Activated T-cell treated with anti-CD3 and anti-CD28 coated beads, Interleukin-2, amount 50 U/mL, for 72 hours (primary cell): ENCODE data around the gene CTBP1. TPM values are rescaled to one million over a fixed set of nuclear protein-coding genes. Genes with fewer than 3 reads are reported as not detected.

Experiments
- ATAC-seq, 2 donors: fragments of 150-1000 bp; cut with Tn5 transposase; replicated peaks in 1 of 2; 2 replicates each; pipeline ENCODE4 v1.10.0; 2021; ENCODE audit warnings: moderate library complexity in 2 of 2, mild to moderate bottlenecking in 1 of 2
- DNase-seq, 2 donors: peaks; one replicate each; pipeline ENCODE4 v3.0.0; 2021 to 2022; ENCODE audit warnings: mixed read lengths in 1 of 2
- H3K27ac Mint-ChIP-seq: one replicate; pipeline ENCODE4 v1.8.0; 2022; ENCODE audit warnings: mild to moderate bottlenecking, moderate library complexity, mixed read lengths
- H3K27me3 Mint-ChIP-seq: one replicate; pipeline ENCODE4 v1.8.0; 2022; ENCODE audit warnings: low read depth, mixed read lengths
- H3K36me3 Mint-ChIP-seq, 2 donors: one replicate each; pipeline ENCODE4 v1.8.0; 2022; ENCODE audit warnings: mixed read lengths in 2 of 2, mild to moderate bottlenecking in 1 of 2; ENCODE audit not compliant: insufficient read depth in 2 of 2
- H3K4me1 Mint-ChIP-seq: one replicate; pipeline ENCODE4 v1.8.0; 2022; ENCODE audit warnings: low read depth, mixed read lengths
- H3K4me3 Mint-ChIP-seq, 2 donors: one replicate each; pipeline ENCODE4 v1.8.0; 2022; ENCODE audit warnings: mild to moderate bottlenecking in 2 of 2, mixed read lengths in 2 of 2, moderate library complexity in 2 of 2
- H3K9me3 Mint-ChIP-seq, 2 donors: one replicate each; pipeline ENCODE4 v1.8.0; 2022; ENCODE audit warnings: mixed read lengths in 2 of 2
- total RNA-seq, 2 donors: library from RNA; stranded (reverse); gene quantifications; one replicate each; pipeline ENCODE4 v1.2.3, GENCODE V29; 2022

Gene CTBP1
- total RNA-seq, 2 donors from 2014 or later = 182 to 190 TPM

- Mint-ChIP-seq H3K4me3 (no peak overlapping the region), H3K27ac (no peak overlapping the region), H3K36me3 (no peaks in the 10 kb centered on the region), H3K9me3 (no peaks in the 10 kb centered on the region), H3K27me3 (peaks cover 16% of the 10 kb centered on the region), H3K4me1 (no peaks in the 10 kb centered on the region)
- ATAC-seq (no peak), DNase-seq (no peak)
Observed at GRCh38 chr4:1174941-1175634, 73.8 kb downstream of the CTBP1 start.

- Mint-ChIP-seq H3K9me3 (no peaks in the 10 kb centered on the region), H3K27me3 (peaks cover 16% of the 10 kb centered on the region), H3K4me1 (peaks cover 1% of the 10 kb centered on the region), H3K4me3 (peak overlapping the region in 1 of 2 donors; percentile 44), H3K36me3 (no peaks in the 10 kb centered on the region), H3K27ac (no peak overlapping the region)
- no peak for DNase-seq
- ATAC-seq = no peak
Observed at GRCh38 chr4:1172971-1173757, 75.8 kb downstream of the CTBP1 start.

GRCh38 chr4:1172228-1172851 is 76.6 kb downstream of the CTBP1 start, which contains the start of gene SPON2:
SPON2 (minus strand) TSS chr4:1172583.
- DNase-seq = no peak
- no peaks in the 10 kb centered on the region for H3K36me3 Mint-ChIP-seq
- H3K27ac Mint-ChIP-seq = no peak within 1 kb of the TSS
- H3K27me3 Mint-ChIP-seq = peaks cover 16% of the 10 kb centered on the region
- peaks cover 5% of the 10 kb centered on the region for H3K4me1 Mint-ChIP-seq
- ATAC-seq = no peak
- no peaks in the 10 kb centered on the region for H3K9me3 Mint-ChIP-seq
- peak within 1 kb of the TSS; percentile 78 to 84 for H3K4me3 Mint-ChIP-seq

GRCh38 chr4:1171311-1172227 is 77.4 kb downstream of the CTBP1 start:
- Mint-ChIP-seq H3K4me1 (peaks cover 11% of the 10 kb centered on the region), H3K27me3 (peaks cover 16% of the 10 kb centered on the region), H3K4me3 (peak overlapping the region; percentile 78 to 84)

GRCh38 chr4:1170976-1171310 is 78.0 kb downstream of the CTBP1 start:
- no peaks in the 10 kb centered on the region for H3K9me3 Mint-ChIP-seq
- H3K4me1 Mint-ChIP-seq = peaks cover 12% of the 10 kb centered on the region
- peak overlapping the region; percentile 78 to 84 for H3K4me3 Mint-ChIP-seq
- H3K27me3 Mint-ChIP-seq = peaks cover 16% of the 10 kb centered on the region
- no peak overlapping the region for H3K27ac Mint-ChIP-seq
- DNase-seq (no peak), ATAC-seq (no peak)
- no peaks in the 10 kb centered on the region for H3K36me3 Mint-ChIP-seq

More at GRCh38 chr4:1171311-1172227, 77.4 kb downstream of the CTBP1 start:
- peak; percentile 32 to 45 for ATAC-seq
- no peak overlapping the region for H3K27ac Mint-ChIP-seq
- DNase-seq = peak; percentile 68 to 73
- H3K36me3 Mint-ChIP-seq = no peaks in the 10 kb centered on the region
- H3K9me3 Mint-ChIP-seq = no peaks in the 10 kb centered on the region

- DNase-seq (no peak), ATAC-seq (no peak)
- no peaks in the 10 kb centered on the region for H3K36me3 Mint-ChIP-seq
- H3K9me3 Mint-ChIP-seq = no peaks in the 10 kb centered on the region
- H3K27ac Mint-ChIP-seq = no peak overlapping the region
- H3K27me3 Mint-ChIP-seq = peaks cover 16% of the 10 kb centered on the region
- peak overlapping the region in 1 of 2 donors; percentile 70 for H3K4me3 Mint-ChIP-seq
- peaks cover 12% of the 10 kb centered on the region for H3K4me1 Mint-ChIP-seq
Observed at GRCh38 chr4:1170156-1170975, 78.6 kb downstream of the CTBP1 start.

- Mint-ChIP-seq H3K9me3 (no peaks in the 10 kb centered on the region), H3K27ac (no peak overlapping the region), H3K36me3 (no peaks in the 10 kb centered on the region), H3K27me3 (peaks cover 16% of the 10 kb centered on the region), H3K4me3 (no peak overlapping the region), H3K4me1 (peaks cover 12% of the 10 kb centered on the region)
- ATAC-seq = no peak
- no peak for DNase-seq
Observed at GRCh38 chr4:1169691-1170096, 79.2 kb downstream of the CTBP1 start.

- Mint-ChIP-seq H3K36me3 (no peaks in the 10 kb centered on the region), H3K9me3 (no peaks in the 10 kb centered on the region), H3K27ac (no peak overlapping the region), H3K4me1 (peaks cover 12% of the 10 kb centered on the region), H3K27me3 (peaks cover 16% of the 10 kb centered on the region), H3K4me3 (peak overlapping the region; percentile 3 to 21)
- ATAC-seq (no peak), DNase-seq (peak in 1 of 2 donors; percentile 4)
Observed at GRCh38 chr4:1169171-1169671, 79.7 kb downstream of the CTBP1 start.

GRCh38 chr4:1168191-1169101 is 80.5 kb downstream of the CTBP1 start:
- no peak overlapping the region for H3K27ac Mint-ChIP-seq
- peaks cover 19% of the 10 kb centered on the region for H3K4me1 Mint-ChIP-seq
- no peaks in the 10 kb centered on the region for H3K9me3 Mint-ChIP-seq
- H3K4me3 Mint-ChIP-seq = peak overlapping the region; percentile 87 to 94
- ATAC-seq (no peak), DNase-seq (peak in 1 of 2 donors; percentile 3)
- no peaks in the 10 kb centered on the region for H3K36me3 Mint-ChIP-seq
- H3K27me3 Mint-ChIP-seq = peaks cover 9% of the 10 kb centered on the region

- DNase-seq = peak; percentile 91 to 94
- peaks cover 7% of the 10 kb centered on the region for H3K27me3 Mint-ChIP-seq
- H3K4me3 Mint-ChIP-seq = peak overlapping the region; percentile 87 to 94
- no peaks in the 10 kb centered on the region for H3K36me3 Mint-ChIP-seq
- H3K9me3 Mint-ChIP-seq = no peaks in the 10 kb centered on the region
- ATAC-seq = peak; percentile 91 to 93
- peaks cover 23% of the 10 kb centered on the region for H3K4me1 Mint-ChIP-seq
- peak overlapping the region; percentile 65 for H3K27ac Mint-ChIP-seq
Observed at GRCh38 chr4:1167244-1167949, 81.5 kb downstream of the CTBP1 start.
